Measurements from ENCODE around the gene SLC2A9.

Gene SLC2A9

DNA sequence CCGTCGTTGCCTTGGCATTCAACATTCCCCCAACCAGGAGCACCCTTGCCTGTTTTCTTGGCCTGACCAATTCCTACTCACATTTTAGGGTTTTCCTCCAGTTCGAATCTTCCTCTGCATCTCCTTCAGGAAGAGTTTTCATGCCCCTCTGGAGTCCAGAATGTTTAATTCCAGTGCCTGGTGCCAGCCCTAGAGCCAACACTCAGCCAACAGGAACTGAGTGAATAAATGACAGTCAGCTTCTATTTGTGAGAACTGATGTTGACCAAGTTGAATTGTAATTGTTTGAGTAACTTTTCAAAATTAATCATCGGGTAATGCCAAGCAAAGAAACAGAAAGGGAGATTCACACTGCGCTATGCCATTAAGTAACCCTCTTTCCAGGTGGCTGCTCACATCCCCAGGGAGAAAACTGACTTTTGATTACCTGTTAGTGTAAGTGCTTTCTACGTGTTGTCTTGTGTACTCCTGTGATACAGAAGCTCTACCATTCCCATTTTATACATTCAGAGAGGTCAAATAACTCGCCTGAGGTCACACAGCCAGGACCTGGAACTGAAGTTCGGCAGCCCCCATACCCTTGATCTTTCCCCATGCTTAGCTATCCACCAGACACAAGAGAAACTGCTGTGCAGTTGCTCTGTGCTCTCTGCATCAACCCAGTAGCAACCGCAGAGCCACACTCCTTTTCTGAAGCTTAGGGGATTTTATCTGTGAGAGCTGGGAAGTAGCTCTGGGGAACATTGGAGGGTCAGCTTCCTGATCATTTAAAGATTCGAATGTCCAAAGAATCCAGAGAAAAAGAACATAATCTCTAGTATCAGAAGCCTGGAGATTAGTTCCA is 19.0 kb upstream of the SLC2A9 start:
- no peak for ATAC-seq
- no peak for TF ChIP-seq PPARA (CRISPR knock-in tag; IDR thresholded peaks at IDR 0.05; ENCODE audit: borderline replicate concordance)
- TF ChIP-seq, protein P1, sequence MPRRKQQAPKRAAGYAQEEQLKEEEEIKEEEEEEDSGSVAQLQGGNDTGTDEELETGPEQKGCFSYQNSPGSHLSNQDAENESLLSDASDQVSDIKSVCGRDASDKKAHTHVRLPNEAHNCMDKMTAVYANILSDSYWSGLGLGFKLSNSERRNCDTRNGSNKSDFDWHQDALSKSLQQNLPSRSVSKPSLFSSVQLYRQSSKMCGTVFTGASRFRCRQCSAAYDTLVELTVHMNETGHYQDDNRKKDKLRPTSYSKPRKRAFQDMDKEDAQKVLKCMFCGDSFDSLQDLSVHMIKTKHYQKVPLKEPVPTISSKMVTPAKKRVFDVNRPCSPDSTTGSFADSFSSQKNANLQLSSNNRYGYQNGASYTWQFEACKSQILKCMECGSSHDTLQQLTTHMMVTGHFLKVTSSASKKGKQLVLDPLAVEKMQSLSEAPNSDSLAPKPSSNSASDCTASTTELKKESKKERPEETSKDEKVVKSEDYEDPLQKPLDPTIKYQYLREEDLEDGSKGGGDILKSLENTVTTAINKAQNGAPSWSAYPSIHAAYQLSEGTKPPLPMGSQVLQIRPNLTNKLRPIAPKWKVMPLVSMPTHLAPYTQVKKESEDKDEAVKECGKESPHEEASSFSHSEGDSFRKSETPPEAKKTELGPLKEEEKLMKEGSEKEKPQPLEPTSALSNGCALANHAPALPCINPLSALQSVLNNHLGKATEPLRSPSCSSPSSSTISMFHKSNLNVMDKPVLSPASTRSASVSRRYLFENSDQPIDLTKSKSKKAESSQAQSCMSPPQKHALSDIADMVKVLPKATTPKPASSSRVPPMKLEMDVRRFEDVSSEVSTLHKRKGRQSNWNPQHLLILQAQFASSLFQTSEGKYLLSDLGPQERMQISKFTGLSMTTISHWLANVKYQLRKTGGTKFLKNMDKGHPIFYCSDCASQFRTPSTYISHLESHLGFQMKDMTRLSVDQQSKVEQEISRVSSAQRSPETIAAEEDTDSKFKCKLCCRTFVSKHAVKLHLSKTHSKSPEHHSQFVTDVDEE (CRISPR knock-in tag; IDR thresholded peaks at IDR 0.05): no peak
- TF ChIP-seq TCF4 (CRISPR knock-in tag; IDR thresholded peaks at IDR 0.05; ENCODE audit: borderline replicate concordance): no peak
- TF ChIP-seq, protein P2, sequence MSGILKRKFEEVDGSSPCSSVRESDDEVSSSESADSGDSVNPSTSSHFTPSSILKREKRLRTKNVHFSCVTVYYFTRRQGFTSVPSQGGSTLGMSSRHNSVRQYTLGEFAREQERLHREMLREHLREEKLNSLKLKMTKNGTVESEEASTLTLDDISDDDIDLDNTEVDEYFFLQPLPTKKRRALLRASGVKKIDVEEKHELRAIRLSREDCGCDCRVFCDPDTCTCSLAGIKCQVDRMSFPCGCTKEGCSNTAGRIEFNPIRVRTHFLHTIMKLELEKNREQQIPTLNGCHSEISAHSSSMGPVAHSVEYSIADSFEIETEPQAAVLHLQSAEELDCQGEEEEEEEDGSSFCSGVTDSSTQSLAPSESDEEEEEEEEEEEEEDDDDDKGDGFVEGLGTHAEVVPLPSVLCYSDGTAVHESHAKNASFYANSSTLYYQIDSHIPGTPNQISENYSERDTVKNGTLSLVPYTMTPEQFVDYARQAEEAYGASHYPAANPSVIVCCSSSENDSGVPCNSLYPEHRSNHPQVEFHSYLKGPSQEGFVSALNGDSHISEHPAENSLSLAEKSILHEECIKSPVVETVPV (CRISPR knock-in tag; IDR thresholded peaks at IDR 0.05): no peak
- no peak for TF ChIP-seq ARNTL (CRISPR knock-in tag; IDR thresholded peaks at IDR 0.05; ENCODE audit: borderline replicate concordance, low read depth)
- no peak for TF ChIP-seq BACH2 (CRISPR knock-in tag; IDR thresholded peaks at IDR 0.05; ENCODE audit: borderline replicate concordance)
- TF ChIP-seq ZNF8 (CRISPR knock-in tag; IDR thresholded peaks at IDR 0.05): no peak

DNA sequence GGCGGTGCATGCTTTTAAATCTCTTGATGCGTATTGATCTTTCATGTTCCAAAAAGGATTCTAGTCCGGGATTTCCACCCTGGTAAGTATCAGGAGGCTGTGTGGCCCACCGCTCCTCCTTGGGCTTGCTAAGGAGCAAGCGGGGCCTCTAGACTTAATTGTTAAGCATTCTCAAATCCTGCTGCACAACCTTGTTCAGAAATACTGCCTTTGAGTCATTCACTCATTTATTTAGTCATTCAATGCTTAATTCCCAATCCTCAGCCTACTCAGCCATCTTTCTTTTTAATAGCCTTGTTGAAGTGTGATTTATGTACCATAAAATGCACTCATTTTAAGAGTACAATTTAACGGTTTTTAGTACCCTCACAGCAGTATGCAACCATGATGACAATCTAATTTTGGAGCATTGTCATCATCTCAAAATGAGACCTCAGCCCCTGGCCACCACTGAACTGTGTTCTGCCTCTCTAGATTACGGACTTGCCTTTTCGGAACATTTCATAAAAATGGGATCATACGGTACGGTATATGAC is 15.6 kb upstream of the SLC2A9 start:
- TF ChIP-seq TOX (CRISPR knock-in tag; IDR thresholded peaks at IDR 0.05; ENCODE audit: borderline replicate concordance) (no peak), ZC3H10 (CRISPR knock-in tag; IDR thresholded peaks at IDR 0.05) (no peak), ZFP3 (CRISPR knock-in tag; IDR thresholded peaks at IDR 0.05) (no peak), ESRRG (CRISPR knock-in tag; IDR thresholded peaks at IDR 0.05) (no peak), ISL1 (CRISPR knock-in tag; IDR thresholded peaks at IDR 0.05) (no peak), TCF4 (CRISPR knock-in tag; IDR thresholded peaks at IDR 0.05; ENCODE audit: borderline replicate concordance) (no peak), ZNF565 (CRISPR knock-in tag; conservative IDR thresholded peaks at IDR 0.05; ENCODE audit: low read depth) (no peak), ZFP30 (CRISPR knock-in tag; IDR thresholded peaks at IDR 0.05) (no peak), RARB (CRISPR knock-in tag; IDR thresholded peaks at IDR 0.05) (no peak), ZNF8 (CRISPR knock-in tag; IDR thresholded peaks at IDR 0.05) (no peak), SNAI2 (CRISPR knock-in tag; IDR thresholded peaks at IDR 0.05) (no peak), OSR1 (CRISPR knock-in tag; IDR thresholded peaks at IDR 0.05) (no peak)
- TF ChIP-seq, protein P3, sequence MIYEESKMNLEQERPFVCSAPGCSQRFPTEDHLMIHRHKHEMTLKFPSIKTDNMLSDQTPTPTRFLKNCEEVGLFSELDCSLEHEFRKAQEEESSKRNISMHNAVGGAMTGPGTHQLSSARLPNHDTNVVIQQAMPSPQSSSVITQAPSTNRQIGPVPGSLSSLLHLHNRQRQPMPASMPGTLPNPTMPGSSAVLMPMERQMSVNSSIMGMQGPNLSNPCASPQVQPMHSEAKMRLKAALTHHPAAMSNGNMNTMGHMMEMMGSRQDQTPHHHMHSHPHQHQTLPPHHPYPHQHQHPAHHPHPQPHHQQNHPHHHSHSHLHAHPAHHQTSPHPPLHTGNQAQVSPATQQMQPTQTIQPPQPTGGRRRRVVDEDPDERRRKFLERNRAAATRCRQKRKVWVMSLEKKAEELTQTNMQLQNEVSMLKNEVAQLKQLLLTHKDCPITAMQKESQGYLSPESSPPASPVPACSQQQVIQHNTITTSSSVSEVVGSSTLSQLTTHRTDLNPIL (CRISPR knock-in tag; IDR thresholded peaks at IDR 0.05; ENCODE audit: low read depth): no peak
- TF ChIP-seq, protein P4, sequence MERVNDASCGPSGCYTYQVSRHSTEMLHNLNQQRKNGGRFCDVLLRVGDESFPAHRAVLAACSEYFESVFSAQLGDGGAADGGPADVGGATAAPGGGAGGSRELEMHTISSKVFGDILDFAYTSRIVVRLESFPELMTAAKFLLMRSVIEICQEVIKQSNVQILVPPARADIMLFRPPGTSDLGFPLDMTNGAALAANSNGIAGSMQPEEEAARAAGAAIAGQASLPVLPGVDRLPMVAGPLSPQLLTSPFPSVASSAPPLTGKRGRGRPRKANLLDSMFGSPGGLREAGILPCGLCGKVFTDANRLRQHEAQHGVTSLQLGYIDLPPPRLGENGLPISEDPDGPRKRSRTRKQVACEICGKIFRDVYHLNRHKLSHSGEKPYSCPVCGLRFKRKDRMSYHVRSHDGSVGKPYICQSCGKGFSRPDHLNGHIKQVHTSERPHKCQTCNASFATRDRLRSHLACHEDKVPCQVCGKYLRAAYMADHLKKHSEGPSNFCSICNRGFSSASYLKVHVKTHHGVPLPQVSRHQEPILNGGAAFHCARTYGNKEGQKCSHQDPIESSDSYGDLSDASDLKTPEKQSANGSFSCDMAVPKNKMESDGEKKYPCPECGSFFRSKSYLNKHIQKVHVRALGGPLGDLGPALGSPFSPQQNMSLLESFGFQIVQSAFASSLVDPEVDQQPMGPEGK (CRISPR knock-in tag; IDR thresholded peaks at IDR 0.05; ENCODE audit: borderline replicate concordance): no peak
- TF ChIP-seq, protein P2 (CRISPR knock-in tag; IDR thresholded peaks at IDR 0.05): no peak
- TF ChIP-seq, protein P5, sequence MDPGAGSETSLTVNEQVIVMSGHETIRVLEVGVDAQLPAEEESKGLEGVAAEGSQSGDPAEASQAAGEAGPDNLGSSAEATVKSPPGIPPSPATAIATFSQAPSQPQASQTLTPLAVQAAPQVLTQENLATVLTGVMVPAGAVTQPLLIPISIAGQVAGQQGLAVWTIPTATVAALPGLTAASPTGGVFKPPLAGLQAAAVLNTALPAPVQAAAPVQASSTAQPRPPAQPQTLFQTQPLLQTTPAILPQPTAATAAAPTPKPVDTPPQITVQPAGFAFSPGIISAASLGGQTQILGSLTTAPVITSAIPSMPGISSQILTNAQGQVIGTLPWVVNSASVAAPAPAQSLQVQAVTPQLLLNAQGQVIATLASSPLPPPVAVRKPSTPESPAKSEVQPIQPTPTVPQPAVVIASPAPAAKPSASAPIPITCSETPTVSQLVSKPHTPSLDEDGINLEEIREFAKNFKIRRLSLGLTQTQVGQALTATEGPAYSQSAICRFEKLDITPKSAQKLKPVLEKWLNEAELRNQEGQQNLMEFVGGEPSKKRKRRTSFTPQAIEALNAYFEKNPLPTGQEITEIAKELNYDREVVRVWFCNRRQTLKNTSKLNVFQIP (CRISPR knock-in tag; IDR thresholded peaks at IDR 0.05; ENCODE audit: borderline replicate concordance, low read depth): no peak
- no peak for ATAC-seq
